Type B pancreatic cell (in vitro differentiated cells): ENCODE results near the gene GKN2. TPM values are rescaled to one million over a fixed set of nuclear protein-coding genes. Genes with fewer than 3 reads are reported as not detected.

Experiments used
- DNase-seq: peaks from one replicate; pipeline ENCODE4 v3.0.0; 2021; ENCODE audit warnings: mixed read lengths; ENCODE audit not compliant: unreplicated experiment; ENCODE audit errors: extremely low spot score
- H3K27ac Mint-ChIP-seq: 2 replicates; pipeline ENCODE4 v1.8.0; 2021; ENCODE audit warnings: mild to moderate bottlenecking, mixed read lengths
- H3K27me3 Mint-ChIP-seq: 2 replicates; pipeline ENCODE4 v1.8.0; 2021; ENCODE audit warnings: mixed read lengths
- H3K36me3 Mint-ChIP-seq: 2 replicates; pipeline ENCODE4 v1.8.0; 2021; ENCODE audit warnings: mixed read lengths
- H3K4me1 Mint-ChIP-seq: one replicate; pipeline ENCODE4 v1.8.0; 2021; ENCODE audit warnings: mixed read lengths; ENCODE audit not compliant: unreplicated experiment
- H3K4me3 Mint-ChIP-seq: 2 replicates; pipeline ENCODE4 v1.8.0; 2021; ENCODE audit warnings: mild to moderate bottlenecking, mixed read lengths
- H3K9me3 Mint-ChIP-seq: 2 replicates; pipeline ENCODE4 v1.8.0; 2021; ENCODE audit warnings: mixed read lengths
- CTCF ChIP-seq: fragments of 200-600 bp; sonication (generic); conservative IDR thresholded peaks from 2 replicates; pipeline ENCODE4 v1.5.0; 2021; ENCODE audit warnings: antibody characterized with exemption, mild to moderate bottlenecking
- total RNA-seq: library from RNA; stranded (reverse); gene quantifications from 2 replicates; pipeline ENCODE4 v1.2.1, GENCODE V29; 2021; ENCODE audit warnings: low replicate concordance

Gene GKN2
- total RNA-seq, 1 donor from 2014 or later = 0.92 TPM

- DNase-seq = no peak
- H3K4me1 Mint-ChIP-seq = peaks cover 2% of the 10 kb centered on the region
- H3K9me3 Mint-ChIP-seq = no peaks in the 10 kb centered on the region
- TF ChIP-seq CTCF = no peak
- H3K4me3 Mint-ChIP-seq = no peak overlapping the region
- H3K36me3 Mint-ChIP-seq = no peaks in the 10 kb centered on the region
- H3K27me3 Mint-ChIP-seq = no peaks in the 10 kb centered on the region
- H3K27ac Mint-ChIP-seq = no peak overlapping the region
Measured at GRCh38 chr2:68913359-68913758, 39.3 kb downstream of the GKN2 start.

DNA sequence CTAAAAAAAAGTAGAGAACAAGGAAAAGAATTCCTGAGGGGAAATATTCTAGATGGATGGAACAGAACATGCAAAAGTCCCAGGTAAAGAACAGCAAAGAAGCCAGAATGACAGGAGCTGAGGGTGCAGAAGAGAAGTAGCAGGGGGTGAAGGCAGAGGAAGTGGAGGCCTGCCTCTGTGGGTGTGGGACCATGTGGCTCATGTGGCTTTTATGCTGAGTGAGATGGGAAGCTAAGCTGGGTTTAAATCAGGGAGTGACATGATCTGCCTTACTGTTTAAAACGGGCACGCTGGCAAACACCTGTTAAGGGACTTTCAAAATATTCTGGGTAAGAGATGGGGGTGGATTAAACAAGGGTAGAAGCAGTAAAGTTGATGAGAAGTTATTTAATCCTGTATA is 40.0 kb downstream of the GKN2 start:
- Mint-ChIP-seq H3K36me3 (no peaks in the 10 kb centered on the region), H3K27me3 (no peaks in the 10 kb centered on the region)

DNA sequence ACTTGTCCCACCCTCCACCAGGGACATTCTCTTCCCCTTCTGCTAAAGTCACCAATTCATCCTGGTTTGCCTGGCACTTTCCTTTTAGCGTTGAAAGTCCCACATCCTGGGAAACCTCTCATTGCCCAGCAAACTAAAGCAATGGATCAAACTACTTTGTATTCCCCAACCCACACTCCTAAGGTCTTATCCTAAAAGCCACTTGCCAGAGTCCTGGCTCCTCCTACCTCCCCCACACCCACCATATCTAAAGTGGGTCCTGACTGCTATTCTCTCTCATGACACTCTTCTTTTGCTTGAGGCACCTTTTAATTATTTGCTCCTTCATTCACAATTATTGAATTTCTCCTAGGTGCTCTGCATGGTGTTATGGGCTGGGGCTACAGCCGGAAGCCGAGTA is 40.6 kb downstream of the GKN2 start:
- H3K27me3 Mint-ChIP-seq = no peaks in the 10 kb centered on the region
- no peak overlapping the region for H3K27ac Mint-ChIP-seq
- no peaks in the 10 kb centered on the region for H3K9me3 Mint-ChIP-seq
- H3K4me1 Mint-ChIP-seq = peaks cover 3% of the 10 kb centered on the region
- no peak for DNase-seq
- no peak overlapping the region for H3K4me3 Mint-ChIP-seq
- no peaks in the 10 kb centered on the region for H3K36me3 Mint-ChIP-seq
- TF ChIP-seq CTCF = no peak

More for the DNA sequence above, 40.0 kb downstream of the GKN2 start:
- DNase-seq = no peak
- H3K4me3 Mint-ChIP-seq = no peak overlapping the region
- peaks cover 3% of the 10 kb centered on the region for H3K4me1 Mint-ChIP-seq
- TF ChIP-seq CTCF = no peak
- H3K9me3 Mint-ChIP-seq = no peaks in the 10 kb centered on the region
- no peak overlapping the region for H3K27ac Mint-ChIP-seq

DNA sequence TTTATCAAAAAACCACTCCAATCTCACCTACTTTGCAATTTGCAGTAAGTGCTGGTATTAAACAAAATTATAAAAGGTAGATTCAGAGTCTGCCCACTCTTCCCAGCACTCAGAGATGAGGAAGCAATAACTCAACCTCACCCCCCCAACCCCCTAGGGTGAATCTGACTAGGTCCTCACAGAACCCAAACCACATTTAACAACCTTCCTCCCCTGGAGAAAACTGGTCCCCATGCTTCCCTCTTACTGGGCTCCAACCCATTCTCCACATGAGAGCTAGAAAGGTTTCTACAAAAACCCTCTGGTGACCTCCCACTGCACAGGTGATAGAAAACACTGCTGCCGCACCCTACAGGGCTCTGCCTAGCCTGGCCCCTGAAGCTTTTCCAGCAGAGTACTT is 41.0 kb downstream of the GKN2 start:
- H3K4me1 Mint-ChIP-seq = peaks cover 3% of the 10 kb centered on the region
- no peak for TF ChIP-seq CTCF
- no peaks in the 10 kb centered on the region for H3K27me3 Mint-ChIP-seq
- no peak overlapping the region for H3K4me3 Mint-ChIP-seq
- no peaks in the 10 kb centered on the region for H3K36me3 Mint-ChIP-seq
- DNase-seq = no peak
- no peaks in the 10 kb centered on the region for H3K9me3 Mint-ChIP-seq
- no peak overlapping the region for H3K27ac Mint-ChIP-seq

DNA sequence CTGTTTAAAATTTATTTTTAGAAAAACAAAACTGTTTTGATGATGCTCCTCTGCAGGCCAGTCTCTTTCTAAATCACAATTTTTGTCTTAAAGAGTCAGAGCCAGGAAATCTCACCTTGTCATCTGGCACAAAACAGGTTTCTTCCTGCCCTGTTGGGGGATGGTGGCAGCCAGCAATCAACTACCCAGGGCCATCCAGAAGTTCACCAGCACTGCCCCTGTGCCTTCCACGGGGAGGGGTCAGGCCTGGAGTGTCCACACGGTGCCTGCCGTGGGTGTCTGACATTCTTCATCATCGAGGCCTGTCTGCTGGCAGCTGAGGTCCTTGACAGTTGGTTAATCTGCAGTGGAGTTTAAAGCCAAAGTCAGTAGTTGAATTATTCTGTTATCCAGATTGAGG is 41.4 kb downstream of the GKN2 start:
- DNase-seq = no peak
- H3K9me3 Mint-ChIP-seq = no peaks in the 10 kb centered on the region
- H3K36me3 Mint-ChIP-seq = no peaks in the 10 kb centered on the region
- H3K4me1 Mint-ChIP-seq = peaks cover 3% of the 10 kb centered on the region
- no peak overlapping the region for H3K27ac Mint-ChIP-seq
- no peak for TF ChIP-seq CTCF
- no peak overlapping the region for H3K4me3 Mint-ChIP-seq
- H3K27me3 Mint-ChIP-seq = no peaks in the 10 kb centered on the region
